Amniotic epithelial cell (primary cell): ENCODE data around the gene IFT80.

ENCODE experiments used
- DNase-seq: peaks from one replicate; pipeline ENCODE4 v3.0.0-alpha.2; 2010; ENCODE audit warnings: low read depth

Gene IFT80

GRCh38 chr3:160399125-160400029 is at the start of gene IFT80, which contains the start of gene SMC4:
Gene IFT80, minus strand, starts transcription at chr3:160399225. Its CDS starts 14,625 bp downstream, at chr3:160384600.
Gene SMC4, plus strand, starts transcription at chr3:160399650. Its CDS starts 1,177 bp downstream, at chr3:160400827.
- peak; percentile 93 for DNase-seq

- peak; percentile 47 for DNase-seq
These were observed 48.5 kb upstream of the IFT80 start for GRCh38 chr3:160447544-160447943.

GRCh38 chr3:160446522-160447056 is 47.6 kb upstream of the IFT80 start:
- no peak for DNase-seq

GRCh38 chr3:160445854-160446253 is 46.8 kb upstream of the IFT80 start:
- no peak for DNase-seq

- no peak for DNase-seq
These were observed 45.4 kb upstream of the IFT80 start for GRCh38 chr3:160444411-160444810.

- DNase-seq: no peak
These were observed 41.7 kb upstream of the IFT80 start for GRCh38 chr3:160440687-160441086.

GRCh38 chr3:160437083-160437455 is 38.0 kb upstream of the IFT80 start:
- DNase-seq: no peak

GRCh38 chr3:160435747-160436146 is 36.7 kb upstream of the IFT80 start:
- DNase-seq: peak; percentile 29

GRCh38 chr3:160435095-160435494 is 36.1 kb upstream of the IFT80 start:
- no peak for DNase-seq

GRCh38 chr3:160434071-160434470 is 35.0 kb upstream of the IFT80 start:
- DNase-seq: peak; percentile 83

GRCh38 chr3:160427832-160428424 is 28.9 kb upstream of the IFT80 start:
- DNase-seq: peak; percentile 79

GRCh38 chr3:160417311-160417710 is 18.3 kb upstream of the IFT80 start:
- no peak for DNase-seq

GRCh38 chr3:160413613-160414248 is 14.7 kb upstream of the IFT80 start:
- peak; percentile 78 for DNase-seq

- DNase-seq: no peak
These were observed 13.5 kb upstream of the IFT80 start for GRCh38 chr3:160412477-160412876.

GRCh38 chr3:160409812-160410610 is 11.0 kb upstream of the IFT80 start:
- peak; percentile 37 for DNase-seq

- DNase-seq: peak; percentile 48
These were observed 4.9 kb upstream of the IFT80 start for GRCh38 chr3:160403796-160404470.

GRCh38 chr3:160403028-160403545 is 4.1 kb upstream of the IFT80 start:
- DNase-seq: no peak

- DNase-seq: no peak
These were observed 3.4 kb upstream of the IFT80 start for GRCh38 chr3:160402221-160403027.

- DNase-seq: peak; percentile 92
These were observed 2.5 kb upstream of the IFT80 start for GRCh38 chr3:160401291-160402095.
